G401.6 (cell line): Measurements from ENCODE around the gene SRF.
"Not testable (repeated sequence)": the region's sequence is repeated elsewhere in the genome, so short reads cannot be mapped to it uniquely, and the experiment has no call there.

ENCODE experiments used
- FAIRE-seq: peaks from 2 replicates; lab custom pipeline; 2012; peaks lifted over from hg19 to GRCh38; lab: Jason Lieb, UNC

Gene SRF

GRCh38 chr6:43170931-43171706, at the start of gene SRF:
Gene SRF (plus strand): TSS chr6:43171269. CDS start chr6:43171657, 388 bp downstream.
- peak; percentile 97 for FAIRE-seq

GRCh38 chr6:43122146-43122545, 48.9 kb upstream of the SRF start:
- no peak for FAIRE-seq

- FAIRE-seq: no peak
Observed at GRCh38 chr6:43123461-43124314, 47.4 kb upstream of the SRF start.

GRCh38 chr6:43124481-43124880, 46.6 kb upstream of the SRF start:
- no peak for FAIRE-seq

GRCh38 chr6:43125119-43125518, 46.0 kb upstream of the SRF start:
- FAIRE-seq: no peak

GRCh38 chr6:43125555-43125954, 45.5 kb upstream of the SRF start:
- FAIRE-seq: no peak

GRCh38 chr6:43127180-43127579, 43.9 kb upstream of the SRF start:
- no peak for FAIRE-seq

GRCh38 chr6:43127877-43128276, 43.2 kb upstream of the SRF start:
- no peak for FAIRE-seq

- no peak for FAIRE-seq
Observed at GRCh38 chr6:43128926-43129325, 42.1 kb upstream of the SRF start.

- FAIRE-seq: no peak
Observed at GRCh38 chr6:43129434-43130194, 41.5 kb upstream of the SRF start.

- FAIRE-seq: no peak
Observed at GRCh38 chr6:43130429-43130828, 40.6 kb upstream of the SRF start.

- not testable (repeated sequence) for FAIRE-seq
Observed at GRCh38 chr6:43131379-43131778, 39.7 kb upstream of the SRF start.

- FAIRE-seq: no peak
Observed at GRCh38 chr6:43138267-43138666, 32.8 kb upstream of the SRF start.

- not testable (repeated sequence) for FAIRE-seq
Observed at GRCh38 chr6:43139973-43140372, 31.1 kb upstream of the SRF start.

GRCh38 chr6:43141644-43142043, 29.4 kb upstream of the SRF start:
- FAIRE-seq: no peak

GRCh38 chr6:43142101-43142500, 29.0 kb upstream of the SRF start:
- FAIRE-seq: no peak

- peak; percentile 67 for FAIRE-seq
Observed at GRCh38 chr6:43143235-43144128, 27.6 kb upstream of the SRF start.

- no peak for FAIRE-seq
Observed at GRCh38 chr6:43144879-43145278, 26.2 kb upstream of the SRF start.

GRCh38 chr6:43146261-43146660, 24.8 kb upstream of the SRF start:
- FAIRE-seq: no peak

- FAIRE-seq: no peak
Observed at GRCh38 chr6:43146709-43147688, 24.1 kb upstream of the SRF start.
